Stimulated activated CD8-positive, alpha-beta memory T cell treated with anti-CD3 and anti-CD28 coated beads, Interleukin-4, amount 100 ng/mL, for 4 hours (primary cell): ENCODE results near the gene ABCE1.

Source experiments
- DNase-seq, 2 donors: peaks; one replicate each; pipeline ENCODE4 v3.0.0-alpha.2; 2020; ENCODE audit warnings: low read depth in 2 of 2, low spot score in 1 of 2

Gene ABCE1

DNA sequence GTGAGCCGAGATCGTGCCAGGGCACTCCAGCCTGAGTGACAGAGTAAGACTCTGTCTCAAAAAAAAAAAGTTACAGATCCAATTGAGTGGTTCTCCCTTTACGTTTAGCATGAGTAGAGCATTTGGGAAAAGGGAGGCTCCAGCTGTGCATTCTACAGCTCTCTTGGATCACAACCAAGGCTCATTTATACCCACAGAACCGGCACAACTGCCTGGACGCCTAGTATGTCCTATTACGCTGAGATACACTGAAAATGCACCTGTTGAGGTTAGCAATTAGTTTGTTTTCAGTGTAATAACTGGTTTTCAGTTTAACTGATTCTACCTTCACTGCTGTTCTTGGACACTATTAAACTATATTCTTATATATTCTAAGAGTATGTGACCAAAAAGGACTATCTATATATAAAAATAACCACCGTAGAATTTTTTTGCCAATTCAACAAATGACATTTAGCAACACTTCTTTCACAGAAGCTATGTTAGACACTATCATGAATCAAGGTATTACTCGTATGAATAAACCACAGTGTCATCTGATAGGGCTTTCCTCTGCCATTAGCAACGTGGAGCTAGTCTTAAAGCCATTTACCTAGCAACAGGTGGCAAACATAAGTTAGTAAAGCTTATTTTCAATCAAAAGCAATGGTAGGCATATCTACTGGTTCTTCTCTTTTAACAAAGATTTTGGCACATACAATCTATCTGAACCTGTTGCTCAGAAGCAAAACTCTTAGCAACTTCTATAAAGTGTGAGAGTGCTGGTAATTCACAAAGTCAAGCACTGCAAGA, 78.7 kb downstream of the ABCE1 start:
- DNase-seq, result no peak

DNA sequence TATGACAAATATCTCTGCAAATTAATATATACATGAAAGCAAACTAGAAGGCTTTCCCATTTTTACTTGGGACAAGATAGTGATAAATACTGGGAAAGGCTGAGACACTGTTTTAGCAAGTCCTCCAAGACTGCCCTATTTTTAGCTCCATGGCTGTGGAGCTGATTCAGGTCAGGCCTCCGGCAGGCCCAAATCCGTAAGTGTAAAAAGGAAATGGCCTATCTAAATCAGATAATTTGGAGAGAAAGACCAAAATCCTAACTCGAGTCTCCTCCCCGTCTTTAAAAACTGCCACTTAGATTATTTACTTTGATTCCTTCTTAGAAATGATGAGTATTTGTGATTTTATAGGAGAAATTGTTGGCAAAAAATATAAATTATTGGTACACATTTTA, 79.4 kb downstream of the ABCE1 start:
- no peak for DNase-seq

DNA sequence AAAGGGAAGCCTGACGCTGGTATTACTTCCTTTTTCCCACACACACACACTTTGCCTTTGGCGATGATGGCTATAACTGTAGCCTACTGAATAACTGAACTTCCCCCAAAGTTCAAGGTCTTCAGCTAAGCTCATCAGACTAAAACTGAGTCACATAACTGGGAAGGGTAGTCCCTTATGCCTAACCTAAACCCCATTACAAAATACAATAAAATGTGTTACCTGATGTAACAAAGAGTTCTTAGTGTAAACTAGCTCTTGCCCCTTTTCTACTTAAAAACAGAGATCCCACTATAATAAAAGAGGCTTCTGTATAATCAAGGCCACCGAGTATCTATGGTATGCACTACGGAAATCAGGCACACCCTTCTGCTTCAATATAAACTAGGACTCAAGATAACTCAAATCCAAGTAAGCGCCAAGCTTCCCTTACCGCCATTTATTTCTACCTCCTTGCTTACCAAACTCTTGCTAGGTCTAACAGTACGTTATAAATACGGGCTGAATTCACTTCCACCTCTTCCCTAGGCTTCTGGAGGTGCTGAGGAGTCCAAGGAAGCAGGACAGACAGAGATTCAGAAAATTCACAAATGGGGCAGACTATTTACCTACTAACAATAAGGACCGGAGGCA, 79.9 kb downstream of the ABCE1 start:
- no peak for DNase-seq

DNA sequence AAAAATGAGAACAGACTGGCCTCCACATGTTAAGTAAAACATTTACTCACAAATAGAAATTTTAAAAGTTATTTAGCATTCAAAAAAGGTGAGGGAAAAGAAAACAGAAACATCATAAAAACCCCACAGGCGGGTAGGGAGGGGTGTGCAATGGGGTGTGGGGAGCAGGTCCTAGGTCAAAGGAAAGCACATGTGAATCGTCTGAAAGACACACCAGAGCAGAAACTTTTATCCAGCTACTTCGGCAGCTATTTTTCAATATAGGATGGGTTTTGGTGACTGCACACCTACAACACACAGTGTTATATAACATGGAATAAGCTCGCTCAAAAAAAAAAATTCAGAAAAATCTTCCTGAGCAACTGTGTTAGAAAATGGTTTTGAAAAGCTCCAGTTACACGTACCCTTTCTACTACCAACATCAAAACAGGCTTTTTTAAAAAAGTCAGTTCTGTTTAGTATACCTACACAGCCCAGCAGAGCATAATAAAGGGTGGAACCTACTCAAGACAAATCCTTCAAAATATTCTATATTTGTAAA, 80.7 kb downstream of the ABCE1 start:
- no peak for DNase-seq
